ENCODE measurements around the gene HIPK4.

DNA sequence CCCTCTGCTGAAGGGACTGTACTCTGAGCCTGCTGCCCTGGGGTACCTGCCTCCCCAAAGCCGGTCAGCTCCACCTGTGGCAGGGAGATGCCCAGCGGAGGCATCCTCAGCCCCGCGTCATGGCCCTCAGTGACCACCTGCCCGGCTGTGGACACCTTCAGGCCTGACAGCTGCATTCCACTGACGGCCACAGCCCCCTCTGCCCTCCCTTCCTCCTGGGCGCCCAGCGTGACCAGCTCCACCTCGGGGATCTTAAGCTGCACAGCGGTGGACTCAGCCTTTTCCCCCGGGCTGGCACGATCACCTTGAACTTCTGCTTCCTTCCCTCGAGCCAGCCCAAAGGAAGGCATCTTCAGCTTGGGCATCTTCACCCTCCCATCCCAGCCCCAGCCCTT lies 4.8 kb upstream of the HIPK4 start:
- TF ChIP-seq, protein P1, sequence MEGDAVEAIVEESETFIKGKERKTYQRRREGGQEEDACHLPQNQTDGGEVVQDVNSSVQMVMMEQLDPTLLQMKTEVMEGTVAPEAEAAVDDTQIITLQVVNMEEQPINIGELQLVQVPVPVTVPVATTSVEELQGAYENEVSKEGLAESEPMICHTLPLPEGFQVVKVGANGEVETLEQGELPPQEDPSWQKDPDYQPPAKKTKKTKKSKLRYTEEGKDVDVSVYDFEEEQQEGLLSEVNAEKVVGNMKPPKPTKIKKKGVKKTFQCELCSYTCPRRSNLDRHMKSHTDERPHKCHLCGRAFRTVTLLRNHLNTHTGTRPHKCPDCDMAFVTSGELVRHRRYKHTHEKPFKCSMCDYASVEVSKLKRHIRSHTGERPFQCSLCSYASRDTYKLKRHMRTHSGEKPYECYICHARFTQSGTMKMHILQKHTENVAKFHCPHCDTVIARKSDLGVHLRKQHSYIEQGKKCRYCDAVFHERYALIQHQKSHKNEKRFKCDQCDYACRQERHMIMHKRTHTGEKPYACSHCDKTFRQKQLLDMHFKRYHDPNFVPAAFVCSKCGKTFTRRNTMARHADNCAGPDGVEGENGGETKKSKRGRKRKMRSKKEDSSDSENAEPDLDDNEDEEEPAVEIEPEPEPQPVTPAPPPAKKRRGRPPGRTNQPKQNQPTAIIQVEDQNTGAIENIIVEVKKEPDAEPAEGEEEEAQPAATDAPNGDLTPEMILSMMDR (IDR thresholded peaks at IDR 0.05) = no peak
- TF ChIP-seq POLR2A (IDR thresholded peaks at IDR 0.05; ENCODE audit: low read length) = no peak
- TF ChIP-seq RCOR1 (IDR thresholded peaks at IDR 0.05; ENCODE audit: low read depth, low read length) = no peak
- TF ChIP-seq RFX5 (IDR thresholded peaks at IDR 0.05) = no peak
- TF ChIP-seq POLR2AphosphoS2 (conservative IDR thresholded peaks at IDR 0.05; ENCODE audit: low read length) = no peak
- no peak for TF ChIP-seq EP300 (IDR thresholded peaks at IDR 0.05)
- no peak for TF ChIP-seq RAD21 (conservative IDR thresholded peaks at IDR 0.05 in 1 of 2, IDR thresholded peaks at IDR 0.05 in 1 of 2)
- TF ChIP-seq HOXB5 (CRISPR knock-in tag; IDR thresholded peaks at IDR 0.05) = no peak
